OCI-LY3 (cell line): ENCODE data around the gene SYNCRIP.

Experiments
- H2AFZ ChIP-seq: fragments of 200-600, 300-600 bp; shearing (Covaris generic); 2 replicates; pipeline ENCODE4 v1.6.0; 2014; ENCODE audit warnings: antibody characterized with exemption, low read depth, low read length
- H3K27ac ChIP-seq: fragments of 200-600, 300-600 bp; sonication (generic); 2 replicates; pipeline ENCODE4 v1.5.1; 2014; ENCODE audit warnings: mild to moderate bottlenecking, low read length, moderate library complexity, mixed read lengths
- H3K27me3 ChIP-seq: fragments of 200-600, 300-600 bp; sonication (generic); 2 replicates; pipeline ENCODE4 v1.6.1; 2014; ENCODE audit warnings: low read depth, low read length, mixed read lengths
- H3K36me3 ChIP-seq: fragments of 200-600, 300-600 bp; sonication (generic); replicated peaks from 2 replicates; pipeline ENCODE3; 2014; ENCODE audit warnings: low read depth, low read length, mixed read lengths
- H3K4me1 ChIP-seq: fragments of 300-600, 200-600 bp; sonication (generic); 2 replicates; pipeline ENCODE4 v1.6.1; 2014; ENCODE audit warnings: low read length, mixed read lengths
- H3K4me2 ChIP-seq: fragments of 200-600, 300-600 bp; sonication (generic); 2 replicates; pipeline ENCODE4 v1.6.1; 2014; ENCODE audit warnings: low read length, mixed read lengths
- H3K4me3 ChIP-seq: fragments of 300-600, 200-600 bp; sonication (generic); 2 replicates; pipeline ENCODE4 v1.5.1; 2014; ENCODE audit warnings: antibody characterized with exemption, mild to moderate bottlenecking, low read length, moderate library complexity
- H3K79me2 ChIP-seq: fragments of 300-600, 200-600 bp; shearing (Covaris generic); 2 replicates; pipeline ENCODE4 v1.6.1; 2014; ENCODE audit warnings: mild to moderate bottlenecking, low read length, mixed read lengths
- H3K9ac ChIP-seq: fragments of 300-600, 200-600 bp; shearing (Covaris generic); 2 replicates; pipeline ENCODE4 v1.6.0; 2014; ENCODE audit warnings: mild to moderate bottlenecking, low read length, moderate library complexity
- H3K9me3 ChIP-seq: fragments of 200-600, 300-600 bp; shearing (Covaris generic); 2 replicates; pipeline ENCODE4 v1.6.1; 2014; ENCODE audit warnings: low read length, mixed read lengths; ENCODE audit not compliant: insufficient read depth
- H4K20me1 ChIP-seq: fragments of 200-600, 300-600 bp; sonication (generic); 2 replicates; pipeline ENCODE4 v1.6.1; 2016; ENCODE audit warnings: low read length, mixed read lengths; ENCODE audit not compliant: insufficient read depth
- CTCF ChIP-seq: fragments of 200-600, 300-600 bp; sonication (generic); IDR thresholded peaks from 2 replicates; pipeline ENCODE4 v1.5.1; 2014; ENCODE audit warnings: antibody characterized with exemption, low read length, low read depth
- EZH2phosphoT487 ChIP-seq: fragments of 200-600 bp; shearing (Covaris generic); IDR thresholded peaks from 2 replicates; pipeline ENCODE4 v1.6.1; 2018; ENCODE audit warnings: antibody characterized with exemption, mixed run types, low read depth

SYNCRIP gene

GRCh38 chr6:85581572-85581971 is 61.1 kb downstream of the SYNCRIP start:
- peaks cover 4% of the 10 kb centered on the region; the same call in 1 of the 2 replicates for H4K20me1 ChIP-seq
- no peaks in the 10 kb centered on the region for H3K9me3 ChIP-seq
- H3K4me1 ChIP-seq, result no peaks in the 10 kb centered on the region
- H3K36me3 ChIP-seq, result no peaks in the 10 kb centered on the region
- H2AFZ ChIP-seq, result no peak overlapping the region
- H3K9ac ChIP-seq, result no peak overlapping the region
- H3K79me2 ChIP-seq, result peaks cover 4% of the 10 kb centered on the region; the same call in 1 of the 2 replicates
- H3K4me2 ChIP-seq, result no peak overlapping the region
- H3K27ac ChIP-seq, result no peak overlapping the region
- no peak overlapping the region for H3K4me3 ChIP-seq
- TF ChIP-seq EZH2phosphoT487, result no peak
- no peak for TF ChIP-seq CTCF
- no peaks in the 10 kb centered on the region for H3K27me3 ChIP-seq

GRCh38 chr6:85580878-85581267 is 61.8 kb downstream of the SYNCRIP start:
- Histone ChIP-seq H3K4me1 (no peaks in the 10 kb centered on the region), H3K27ac (no peak overlapping the region), H3K4me3 (no peak overlapping the region), H3K79me2 (peaks cover 4% of the 10 kb centered on the region; the same call in 1 of the 2 replicates), H4K20me1 (peaks cover 7% of the 10 kb centered on the region; the same call in 1 of the 2 replicates), H3K4me2 (no peak overlapping the region), H3K36me3 (no peaks in the 10 kb centered on the region), H3K9me3 (no peaks in the 10 kb centered on the region), H3K9ac (no peak overlapping the region), H2AFZ (no peak overlapping the region), H3K27me3 (no peaks in the 10 kb centered on the region)
- TF ChIP-seq EZH2phosphoT487 (no peak), CTCF (no peak)

- Histone ChIP-seq H3K79me2 (peaks cover 4% of the 10 kb centered on the region; the same call in 1 of the 2 replicates), H3K4me3 (no peak overlapping the region), H4K20me1 (peaks cover 7% of the 10 kb centered on the region; the same call in 1 of the 2 replicates), H3K36me3 (no peaks in the 10 kb centered on the region), H3K9ac (no peak overlapping the region), H3K27ac (no peak overlapping the region), H2AFZ (no peak overlapping the region), H3K9me3 (no peaks in the 10 kb centered on the region), H3K4me1 (no peaks in the 10 kb centered on the region), H3K4me2 (no peak overlapping the region), H3K27me3 (no peaks in the 10 kb centered on the region)
- TF ChIP-seq EZH2phosphoT487 (no peak), CTCF (no peak)
Observed at GRCh38 chr6:85580118-85580877, 62.4 kb downstream of the SYNCRIP start.

GRCh38 chr6:85579581-85579980 is 63.1 kb downstream of the SYNCRIP start:
- Histone ChIP-seq H4K20me1 (peaks cover 7% of the 10 kb centered on the region; the same call in 1 of the 2 replicates), H3K4me3 (no peak overlapping the region), H3K9me3 (no peaks in the 10 kb centered on the region), H2AFZ (no peak overlapping the region), H3K9ac (no peak overlapping the region), H3K27ac (no peak overlapping the region), H3K4me2 (no peak overlapping the region), H3K79me2 (peaks cover 4% of the 10 kb centered on the region; the same call in 1 of the 2 replicates), H3K36me3 (no peaks in the 10 kb centered on the region), H3K4me1 (no peaks in the 10 kb centered on the region), H3K27me3 (no peaks in the 10 kb centered on the region)
- TF ChIP-seq CTCF, result no peak
- TF ChIP-seq EZH2phosphoT487, result no peak
